Bronchial epithelial cell (primary cell): ENCODE results near the gene UPK3A. TPM values are rescaled to one million over a fixed set of nuclear protein-coding genes. Genes with fewer than 3 reads are reported as not detected.

Source experiments
- DNase-seq: peaks from one replicate; pipeline ENCODE4 v3.0.0-alpha.2; 2010; ENCODE audit warnings: low read depth
- FAIRE-seq: peaks from 2 replicates; lab custom pipeline; 2011; peaks lifted over from hg19 to GRCh38; lab: Jason Lieb, UNC
- H3K27me3 ChIP-seq: 2 replicates; pipeline ENCODE4 v1.5.1; 2011; ENCODE audit warnings: low read length; ENCODE audit not compliant: control insufficient read depth, insufficient read depth
- H3K36me3 ChIP-seq: 2 replicates; pipeline ENCODE4 v1.5.1; 2011; ENCODE audit warnings: low read length; ENCODE audit not compliant: control insufficient read depth, insufficient read depth
- H3K4me3 ChIP-seq: 2 replicates; pipeline ENCODE4 v1.5.1; 2011; ENCODE audit warnings: mild to moderate bottlenecking, low read depth, low read length, control low read depth
- total RNA-seq: library from RNA; depleted of rRNA; stranded (reverse); fragments of >200 nt; gene quantifications from 2 replicates; pipeline ENCODE4 v1.2.1, GENCODE V29; 2014
- TF ChIP-seq, protein P1 (sequence below): IDR thresholded peaks from 2 replicates; pipeline ENCODE4 v1.5.1; 2011; ENCODE audit warnings: mild to moderate bottlenecking, moderate library complexity, low read length, control low read depth, inconsistent platforms; ENCODE audit not compliant: insufficient read depth, severe bottlenecking

UPK3A gene
- not detected in 2 replicates for total RNA-seq

DNA sequence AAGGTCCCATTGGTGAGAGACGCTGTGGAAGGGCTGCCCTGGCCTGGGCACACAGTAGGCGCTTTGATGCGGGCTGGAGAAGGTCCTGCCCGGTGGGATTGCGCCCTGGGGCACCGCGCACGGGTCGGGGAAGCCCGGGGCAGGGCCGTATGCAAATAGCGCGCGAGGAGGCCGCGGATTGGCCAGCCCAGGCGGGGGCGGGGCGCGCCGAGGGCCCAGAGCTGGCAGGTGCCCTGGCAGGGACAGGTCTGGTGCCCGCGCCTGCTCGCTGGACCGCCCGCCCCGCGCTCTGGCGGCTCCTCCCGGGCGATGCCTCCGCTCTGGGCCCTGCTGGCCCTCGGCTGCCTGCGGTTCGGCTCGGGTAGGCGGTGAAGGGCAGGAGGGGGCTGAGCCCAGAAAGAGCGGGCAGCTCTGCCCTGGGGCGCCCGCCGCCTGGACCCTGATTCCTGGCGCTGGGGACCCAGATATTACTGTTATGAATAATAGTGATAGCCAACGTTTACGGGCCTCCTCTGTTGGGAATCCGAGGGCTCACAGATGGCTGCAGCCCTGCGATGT lies at the start of gene UPK3A:
Gene UPK3A (plus strand): TSS at position 245 of the 558 bp plus-strand sequence. CDS start 65 bp downstream, at position 310.
- no peak for FAIRE-seq
- Histone ChIP-seq H3K4me3 (no peak within 1 kb of the TSS), H3K36me3 (no peaks in the 10 kb centered on the region), H3K27me3 (peaks cover 9% of the 10 kb centered on the region)
- no peak for DNase-seq
- TF ChIP-seq, protein P1, sequence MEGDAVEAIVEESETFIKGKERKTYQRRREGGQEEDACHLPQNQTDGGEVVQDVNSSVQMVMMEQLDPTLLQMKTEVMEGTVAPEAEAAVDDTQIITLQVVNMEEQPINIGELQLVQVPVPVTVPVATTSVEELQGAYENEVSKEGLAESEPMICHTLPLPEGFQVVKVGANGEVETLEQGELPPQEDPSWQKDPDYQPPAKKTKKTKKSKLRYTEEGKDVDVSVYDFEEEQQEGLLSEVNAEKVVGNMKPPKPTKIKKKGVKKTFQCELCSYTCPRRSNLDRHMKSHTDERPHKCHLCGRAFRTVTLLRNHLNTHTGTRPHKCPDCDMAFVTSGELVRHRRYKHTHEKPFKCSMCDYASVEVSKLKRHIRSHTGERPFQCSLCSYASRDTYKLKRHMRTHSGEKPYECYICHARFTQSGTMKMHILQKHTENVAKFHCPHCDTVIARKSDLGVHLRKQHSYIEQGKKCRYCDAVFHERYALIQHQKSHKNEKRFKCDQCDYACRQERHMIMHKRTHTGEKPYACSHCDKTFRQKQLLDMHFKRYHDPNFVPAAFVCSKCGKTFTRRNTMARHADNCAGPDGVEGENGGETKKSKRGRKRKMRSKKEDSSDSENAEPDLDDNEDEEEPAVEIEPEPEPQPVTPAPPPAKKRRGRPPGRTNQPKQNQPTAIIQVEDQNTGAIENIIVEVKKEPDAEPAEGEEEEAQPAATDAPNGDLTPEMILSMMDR, result no peak

- TF ChIP-seq, protein P1, result no peak
- no peak for DNase-seq
These were observed 49.5 kb upstream of the UPK3A start for GRCh38 chr22:45235101-45235777.

DNA sequence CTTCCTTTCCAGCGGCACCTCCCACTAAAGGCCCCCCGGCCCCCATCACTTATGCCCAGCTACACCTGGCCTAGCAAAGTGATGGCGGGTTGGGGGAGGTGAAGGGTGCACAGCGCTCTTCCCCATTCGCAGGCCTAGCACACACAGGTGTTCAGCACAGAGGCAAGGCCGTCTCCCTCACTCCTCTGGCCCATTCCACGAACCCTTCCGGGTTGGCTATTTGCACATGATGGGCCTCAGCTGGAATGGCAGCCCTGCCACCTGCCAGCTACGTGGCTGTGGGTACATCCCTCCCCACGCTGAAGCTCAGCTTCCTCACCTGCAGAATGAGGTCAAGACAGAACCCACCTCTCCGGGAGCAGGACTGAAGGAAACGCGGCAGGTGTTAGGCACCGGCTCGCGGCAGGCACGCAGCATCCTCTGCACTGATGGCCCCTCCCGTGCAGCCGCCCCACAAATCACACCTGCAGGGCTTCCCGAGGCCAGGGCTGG lies 48.9 kb upstream of the UPK3A start:
- no peak for DNase-seq
- TF ChIP-seq, protein P1, result no peak
- no peak for FAIRE-seq
- Histone ChIP-seq H3K4me3 (no peak overlapping the region), H3K27me3 (no peaks in the 10 kb centered on the region), H3K36me3 (peaks cover 26% of the 10 kb centered on the region)

More at GRCh38 chr22:45235101-45235777, 49.5 kb upstream of the UPK3A start:
- Histone ChIP-seq H3K4me3 (no peak overlapping the region), H3K36me3 (peaks cover 26% of the 10 kb centered on the region), H3K27me3 (no peaks in the 10 kb centered on the region)
- peak; percentile 58 for FAIRE-seq

GRCh38 chr22:45237065-45237990 lies 47.4 kb upstream of the UPK3A start:
- TF ChIP-seq, protein P1, result no peak
- FAIRE-seq (no peak), DNase-seq (peak; percentile 30)
- Histone ChIP-seq H3K27me3 (no peaks in the 10 kb centered on the region), H3K4me3 (no peak overlapping the region), H3K36me3 (peaks cover 26% of the 10 kb centered on the region)

GRCh38 chr22:45238076-45238956 lies 46.4 kb upstream of the UPK3A start:
- no peak for DNase-seq
- Histone ChIP-seq H3K4me3 (no peak overlapping the region), H3K36me3 (peaks cover 24% of the 10 kb centered on the region), H3K27me3 (no peaks in the 10 kb centered on the region)
- FAIRE-seq, result no peak
- TF ChIP-seq, protein P1, result no peak
